Right ventricle myocardium inferior (tissue), 1 donor: Measurements from ENCODE around the gene DAP. TPM values are rescaled to one million over a fixed set of nuclear protein-coding genes. Genes with fewer than 3 reads are reported as not detected.
"Not testable (repeated sequence)": the region's sequence is repeated elsewhere in the genome, so short reads cannot be mapped to it uniquely, and the experiment has no call there.

Experiments used
- ATAC-seq: fragments of 200-7000 bp; cut with Tn5 transposase; one replicate; pipeline ENCODE4 v1.9.1; 2020; ENCODE audit warnings: mild to moderate bottlenecking, moderate library complexity
- DNase-seq: peaks from one replicate; pipeline ENCODE4 v3.0.0; 2021; ENCODE audit errors: missing footprints
- intact Hi-C: fragments of 100-400 bp; cut with DNase I; formaldehyde crosslinking; loops from one replicate; pipeline ENCODE4 v1.11.0; 2022
- long read RNA-seq: library from polyadenylated mRNA; unstranded; transcript quantifications from one replicate; pipeline ENCODE4 v2.0.0, GENCODE V29; 2021
- total RNA-seq: library from RNA; stranded (reverse); fragmentation: NEBNext Ultra II Directional; extraction: Animal tissue kit (Norgen Biotek cat#: 25700); gene quantifications from one replicate; pipeline ENCODE4 v1.2.1, GENCODE V29; 2021
- donor health status: DM: no; HTN: yes; CAD: no; lungs with severe emphysema.

The DAP gene, protein sequence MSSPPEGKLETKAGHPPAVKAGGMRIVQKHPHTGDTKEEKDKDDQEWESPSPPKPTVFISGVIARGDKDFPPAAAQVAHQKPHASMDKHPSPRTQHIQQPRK
- 18.7 TPM for total RNA-seq
- long read RNA-seq, transcript DAP-201 (4 exons, 2,339 nt) = major isoform, 26 of 33 reads
- long read RNA-seq, partial matches to known transcripts = 6 of 33 reads
- long read RNA-seq, other reads (novel, unspliced or antisense) = 1 of 33 reads

DNA sequence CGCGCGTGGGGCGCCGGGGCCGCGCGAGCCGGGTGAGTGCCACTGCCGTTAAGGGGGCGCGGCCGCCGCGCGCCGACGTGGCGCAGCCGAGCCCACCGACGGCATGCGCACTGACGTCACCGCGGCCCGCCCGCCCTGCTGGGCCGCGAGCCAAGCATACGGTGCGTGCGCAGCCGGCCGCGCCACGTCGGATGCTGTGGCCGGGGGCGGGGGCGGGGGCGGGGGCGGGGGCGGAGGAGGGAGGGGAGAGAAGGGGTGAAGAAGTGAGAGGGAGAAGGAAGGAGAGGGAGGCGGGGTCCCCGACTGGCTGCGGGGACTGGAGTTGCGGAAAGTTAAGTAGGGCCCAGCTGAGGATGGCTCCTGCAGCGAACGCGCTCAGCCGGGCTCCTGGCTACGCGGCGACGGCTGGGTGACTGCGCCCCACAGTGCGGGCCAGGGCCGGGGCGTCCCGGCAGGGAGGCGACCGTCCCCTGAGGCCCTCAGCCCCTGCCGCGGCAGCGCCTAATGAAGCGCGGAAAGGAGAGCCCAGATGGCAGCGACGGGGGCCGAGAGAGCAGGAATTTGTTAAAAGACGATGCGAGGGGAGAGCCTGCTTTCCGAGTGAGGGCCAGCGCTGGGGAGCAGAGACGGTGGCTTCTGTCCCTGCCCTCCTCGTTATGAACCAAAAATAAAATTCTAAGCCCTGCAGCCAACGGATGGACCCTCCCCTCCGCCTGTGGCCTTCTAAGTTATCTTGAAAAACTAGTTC, at the start of gene DAP:
Gene DAP (minus strand): TSS at position 50 of the 748 bp plus-strand sequence. CDS start 166 bp downstream, outside the sequence.
- intact Hi-C loops = loop anchor here (5.0 kb wide), 1 partner anchor 59 kb away; no protein-coding TSS in a partner anchor
- ATAC-seq = peak; percentile 88
- DNase-seq = peak; percentile 94

DNA sequence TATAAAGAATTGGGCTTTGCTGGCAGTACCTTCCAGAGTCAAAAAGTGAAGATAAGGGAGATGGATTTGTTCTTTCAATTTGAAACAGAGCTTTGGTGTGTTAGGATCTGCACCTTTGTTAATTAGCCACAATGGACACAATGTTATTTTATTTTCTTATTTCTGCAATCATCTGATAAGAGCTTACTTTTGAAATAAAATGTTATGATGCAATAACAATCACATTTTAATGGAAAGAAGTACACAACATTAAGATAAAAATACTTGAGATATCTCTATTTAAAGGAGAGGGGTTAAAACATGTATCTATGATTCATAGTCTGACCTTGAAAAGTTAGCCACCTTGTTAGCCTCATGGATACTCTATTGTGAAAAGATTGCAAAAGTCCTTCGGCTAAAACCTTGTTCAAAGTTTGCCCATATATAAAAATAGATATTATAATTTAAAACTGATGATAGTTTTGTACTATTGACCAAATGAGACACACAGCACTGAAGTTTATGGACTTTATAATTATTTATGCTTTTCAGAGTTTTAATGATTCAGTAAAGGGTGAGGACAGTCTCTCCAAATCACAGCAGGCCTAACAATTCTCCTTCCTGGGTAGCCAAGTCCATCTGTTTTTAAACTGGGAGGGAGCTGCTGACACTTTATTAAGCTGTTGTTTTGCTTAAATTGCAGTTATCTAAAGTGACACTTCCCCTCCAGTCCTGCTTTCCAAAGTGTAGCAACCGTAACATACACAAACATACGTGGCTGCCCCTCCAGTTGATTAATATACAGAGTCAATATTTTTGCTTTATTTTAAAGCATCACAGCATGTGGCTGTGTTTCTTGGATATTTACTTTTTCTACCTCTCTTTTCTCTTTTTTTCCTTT, 47.6 kb upstream of the DAP start:
- ATAC-seq (no peak), DNase-seq (no peak)
- intact Hi-C loops = no loop called here

DNA sequence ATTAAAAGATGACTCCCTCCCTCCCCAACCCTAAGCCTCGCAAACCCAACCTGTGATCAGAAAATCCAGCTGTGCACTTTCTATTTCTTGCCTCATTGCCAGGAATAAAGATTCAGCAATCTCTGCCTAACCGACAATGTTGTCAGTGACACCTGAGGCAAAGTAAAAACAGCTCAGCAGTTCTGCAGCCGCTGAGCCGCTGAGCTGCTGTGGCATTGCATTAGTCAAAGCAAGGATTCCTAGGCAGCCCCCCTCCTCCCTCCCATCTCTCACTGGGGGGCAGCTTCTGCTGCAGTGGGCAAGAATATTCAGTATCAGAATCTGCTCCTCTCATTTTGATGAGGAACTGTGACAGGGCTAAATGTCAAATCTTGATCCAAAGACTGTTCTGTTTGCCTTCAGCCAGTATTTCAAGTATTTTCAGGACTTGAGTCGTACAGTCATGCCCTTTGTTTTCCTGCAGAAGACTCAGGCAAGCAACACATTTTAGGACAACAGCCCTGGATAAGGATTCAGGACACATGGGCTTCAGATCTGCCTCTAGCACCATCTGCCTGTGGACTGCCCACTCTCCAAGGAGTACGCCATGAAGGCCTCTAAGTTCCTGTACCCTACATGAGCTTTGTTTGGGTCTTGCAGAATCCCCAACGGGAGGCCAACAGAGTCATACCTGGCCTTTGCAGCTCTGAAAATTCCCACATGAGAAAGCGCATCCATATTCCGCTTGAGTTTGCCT, 41.1 kb upstream of the DAP start:
- intact Hi-C loops = loop anchor here (2.0 kb wide), 1 partner anchor 107 kb away; no protein-coding TSS in a partner anchor
- DNase-seq (no peak), ATAC-seq (peak; percentile 57)

DNA sequence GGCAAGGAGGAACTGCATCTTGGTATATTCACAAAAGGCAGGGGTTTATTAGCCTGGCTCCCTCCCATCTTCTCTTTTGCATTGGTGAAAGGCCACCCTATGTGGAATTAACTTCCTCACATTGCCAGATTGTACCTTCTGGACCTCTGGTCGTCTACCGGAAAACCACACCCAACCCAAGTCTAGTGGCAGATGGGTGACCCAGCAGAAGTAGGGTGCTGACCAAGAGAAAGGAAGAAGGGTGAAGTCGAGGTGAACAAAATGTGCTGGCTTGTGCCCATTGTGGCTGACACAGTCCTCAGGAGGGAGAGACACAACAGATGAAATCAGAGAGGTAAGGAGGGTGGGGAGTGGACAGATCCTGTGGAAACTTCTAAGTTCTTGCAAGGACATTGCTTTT, 39.8 kb upstream of the DAP start:
- ATAC-seq = peak; percentile 48
- intact Hi-C loops = no loop called here
- no peak for DNase-seq

DNA sequence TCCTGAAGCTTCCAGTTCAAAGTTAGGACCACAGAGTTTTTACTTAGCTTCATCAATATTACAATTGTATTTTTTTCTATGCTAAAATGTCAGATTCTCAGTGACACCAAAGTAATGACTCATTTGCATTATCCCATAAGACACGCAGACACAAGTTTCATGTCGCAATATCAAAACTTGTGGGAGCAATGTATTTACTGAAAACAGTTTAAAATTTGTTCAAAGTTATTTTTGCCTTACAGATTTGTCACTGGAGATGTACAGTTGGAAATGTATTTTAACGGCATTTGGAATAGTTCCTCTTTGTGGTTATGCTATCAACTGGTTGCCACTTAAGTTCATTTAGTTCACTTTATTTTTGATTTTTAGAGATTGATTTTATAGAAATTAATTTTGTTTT, 36.2 kb upstream of the DAP start:
- no peak for DNase-seq
- no peak for ATAC-seq
- intact Hi-C loops = no loop called here

DNA sequence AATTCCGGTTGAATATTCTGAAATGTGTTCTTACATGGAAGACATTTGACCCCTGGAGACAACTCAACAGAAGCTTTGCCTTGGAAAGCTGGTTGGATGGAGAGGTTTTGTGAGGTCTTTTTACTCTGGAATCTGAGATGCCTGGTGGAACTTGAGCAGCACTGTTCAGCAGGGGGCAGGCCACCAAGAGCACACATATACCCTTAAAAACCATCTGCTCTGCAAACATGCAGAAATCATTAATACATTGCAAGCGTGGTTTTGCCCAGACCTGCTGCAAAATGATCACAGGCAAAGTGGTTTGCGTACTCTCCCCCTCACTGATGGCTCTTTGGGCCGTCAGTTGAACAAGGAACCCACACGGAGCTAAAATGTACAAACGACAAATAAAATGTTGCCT, 32.8 kb upstream of the DAP start:
- ATAC-seq (no peak), DNase-seq (no peak)
- intact Hi-C loops = no loop called here

DNA sequence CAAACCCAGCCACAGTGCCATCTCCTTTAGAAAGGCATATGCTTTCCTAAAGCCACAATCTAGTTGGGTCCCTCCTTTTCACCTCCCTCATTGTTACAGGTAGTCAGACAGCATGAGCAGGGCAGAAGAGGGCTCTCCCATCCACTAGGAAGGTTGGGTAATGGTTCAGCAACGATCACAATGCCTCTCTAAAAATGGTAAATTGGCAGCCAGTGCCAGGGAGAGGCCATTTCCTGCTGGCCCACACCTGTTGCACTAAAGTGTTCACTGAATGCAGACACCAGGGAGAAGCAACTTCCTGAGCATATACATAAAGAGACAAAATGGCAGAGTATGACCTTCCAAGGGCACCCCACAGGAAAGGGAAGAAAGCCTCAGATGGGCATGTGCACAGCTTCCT, 31.3 kb upstream of the DAP start:
- ATAC-seq = no peak
- intact Hi-C loops = no loop called here

DNA sequence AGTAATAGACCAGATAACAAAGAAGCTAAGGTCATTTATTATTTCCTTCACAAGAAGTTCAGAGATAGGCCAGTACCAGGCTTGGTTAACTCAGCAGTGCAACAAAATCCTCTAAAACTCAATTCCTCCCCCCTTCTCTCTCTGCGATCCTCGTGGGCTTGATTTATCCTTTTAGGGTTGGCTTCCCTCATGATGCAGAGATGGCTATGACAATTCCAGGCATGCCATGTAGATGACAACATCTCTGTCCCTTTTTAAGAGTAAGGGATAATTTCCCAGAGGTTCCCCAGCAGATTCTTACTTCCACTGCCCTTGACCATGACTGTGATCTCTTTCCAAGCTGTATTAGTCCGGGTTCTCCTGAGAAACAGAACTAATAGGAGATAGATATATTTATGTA, 28.7 kb upstream of the DAP start:
- intact Hi-C loops = no loop called here
- ATAC-seq = no peak
- no peak for DNase-seq

More for the DNA sequence above, 31.3 kb upstream of the DAP start:
- no peak for DNase-seq

DNA sequence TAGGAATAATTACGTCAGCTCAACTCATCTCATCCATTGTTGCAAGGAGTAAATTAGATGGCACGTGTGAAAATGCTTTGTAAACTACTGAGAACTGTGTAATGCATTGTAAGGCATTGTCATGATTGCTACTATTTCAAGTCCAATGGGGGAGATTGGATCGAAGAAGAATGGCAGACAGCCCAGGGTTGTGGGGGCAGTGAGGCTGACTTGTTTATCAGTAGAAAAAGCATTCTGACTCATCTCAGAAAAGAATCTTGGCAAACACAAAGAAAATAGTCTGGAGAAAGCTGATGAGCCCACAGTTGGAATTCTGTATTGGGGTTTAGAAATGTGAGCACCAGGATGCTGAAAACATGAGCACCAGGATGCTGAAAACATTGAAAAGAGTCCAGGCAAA, 28.0 kb upstream of the DAP start:
- ATAC-seq (no peak), DNase-seq (no peak)
- intact Hi-C loops = no loop called here

DNA sequence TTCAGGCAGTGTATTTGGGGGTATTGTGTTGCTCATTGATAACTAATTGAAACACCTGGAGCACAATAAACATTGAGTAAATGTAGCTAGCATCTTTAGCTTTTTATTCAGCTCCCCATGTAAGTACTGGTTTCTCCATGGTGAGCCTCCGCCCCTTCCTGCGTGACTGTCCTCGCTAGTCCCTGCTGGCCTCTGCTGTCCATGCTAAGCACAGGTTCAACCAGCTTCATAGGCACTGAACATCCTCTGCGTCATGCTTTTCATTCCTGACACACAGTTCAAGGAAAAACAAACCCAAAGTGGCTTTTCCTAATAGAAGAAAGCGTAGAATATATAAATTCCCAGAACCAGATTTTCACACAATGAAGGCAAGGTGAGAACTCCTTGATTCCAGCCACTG, 27.3 kb upstream of the DAP start:
- DNase-seq (no peak), ATAC-seq (no peak)
- intact Hi-C loops = no loop called here

DNA sequence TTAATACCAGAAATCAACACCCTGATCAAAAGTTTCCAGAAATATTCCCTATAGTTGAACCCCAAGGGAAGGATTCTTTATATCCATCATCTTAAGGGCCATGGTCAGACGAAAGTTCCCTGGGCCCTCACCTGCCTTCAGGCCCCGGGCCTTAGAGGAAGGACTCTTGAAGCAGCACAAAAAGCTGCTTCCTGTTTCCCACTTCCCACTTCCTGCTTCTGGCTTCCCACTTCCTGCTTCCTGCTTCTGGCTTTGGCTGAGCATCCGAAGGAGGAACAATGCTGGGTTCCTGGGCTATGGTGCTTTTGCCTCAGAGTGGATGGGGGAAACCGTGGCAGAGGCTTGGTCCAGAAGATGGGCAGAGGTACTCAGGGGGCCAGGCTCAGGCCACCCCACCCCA, 25.8 kb upstream of the DAP start:
- ATAC-seq = no peak
- intact Hi-C loops = no loop called here
- DNase-seq = no peak

DNA sequence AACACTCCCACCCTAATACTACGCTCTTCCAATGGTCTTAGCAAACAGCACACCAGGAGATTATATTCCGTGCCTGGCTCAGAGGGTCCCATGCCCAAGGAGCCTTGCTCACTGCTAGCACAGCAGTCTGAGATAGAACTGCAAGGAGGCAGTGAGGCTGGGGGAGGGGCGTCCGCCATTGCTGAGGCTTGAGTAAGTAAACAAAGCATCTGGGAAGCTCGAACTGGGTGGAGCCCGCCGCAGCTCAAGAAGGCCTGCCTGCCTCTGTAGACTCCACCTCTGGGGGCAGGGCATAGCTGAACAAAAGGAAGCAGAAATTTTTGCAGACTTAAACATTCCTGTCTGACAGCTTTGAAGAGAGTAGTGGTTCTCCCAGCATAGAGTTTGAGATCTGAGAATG, 19.2 kb upstream of the DAP start:
- DNase-seq = peak; percentile 69

DNA sequence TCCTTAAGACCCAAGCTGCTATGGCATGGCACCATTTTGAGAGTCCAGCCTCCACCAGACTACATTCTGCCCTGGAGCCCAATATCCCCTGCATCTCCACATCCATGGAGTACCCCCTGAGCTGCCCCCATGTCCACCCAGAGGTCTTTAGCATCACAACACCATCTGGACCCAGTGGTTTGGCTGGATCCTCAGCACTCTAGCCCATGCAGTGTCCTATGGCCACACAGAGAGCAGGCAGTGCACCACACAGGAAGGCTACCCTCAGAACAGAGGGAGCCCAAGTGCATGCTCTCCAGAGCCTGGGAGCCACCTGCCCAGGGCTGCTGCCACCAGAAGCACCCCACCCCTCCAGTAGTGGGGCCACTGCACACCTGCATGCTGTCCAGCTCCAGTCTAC, 18.6 kb upstream of the DAP start:
- no peak for ATAC-seq
- intact Hi-C loops = no loop called here
- no peak for DNase-seq

More for the DNA sequence above, 19.2 kb upstream of the DAP start:
- intact Hi-C loops, ATAC-seq: not testable (repeated sequence)

DNA sequence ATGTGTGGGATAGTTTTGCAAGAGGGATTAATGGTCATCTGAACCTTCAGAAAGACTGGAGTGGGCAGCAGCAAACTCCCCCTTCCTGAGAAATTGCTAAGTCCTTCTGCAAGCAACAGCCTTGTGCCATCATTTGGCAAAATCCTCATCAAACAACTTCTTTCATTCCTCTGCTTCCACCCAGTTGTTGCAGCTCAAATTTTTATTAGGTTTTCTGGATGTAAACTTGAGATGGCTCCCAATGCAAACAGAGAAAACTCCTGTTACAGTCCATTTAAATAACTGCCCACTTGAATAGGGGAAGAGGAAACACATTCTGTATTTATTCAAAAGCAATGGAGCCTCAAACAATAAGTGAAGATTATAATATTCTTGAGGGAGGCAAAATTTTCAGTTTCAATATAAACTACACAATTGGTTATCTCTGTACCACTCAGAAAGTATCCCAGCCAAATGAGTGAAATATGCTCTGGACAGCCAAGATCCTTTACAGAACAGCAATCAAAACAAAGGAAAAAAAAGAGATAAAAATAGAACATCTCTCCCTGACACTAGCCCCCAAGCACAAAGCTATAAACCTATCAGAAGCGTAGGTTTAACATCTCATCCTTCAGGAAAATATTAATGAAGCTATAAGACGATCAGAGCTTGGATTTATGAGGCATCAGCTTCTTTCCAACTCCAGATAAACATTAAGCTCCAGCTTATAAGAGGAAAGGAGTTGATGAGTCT, 17.3 kb upstream of the DAP start:
- intact Hi-C loops = no loop called here
- ATAC-seq = no peak
- DNase-seq = no peak

DNA sequence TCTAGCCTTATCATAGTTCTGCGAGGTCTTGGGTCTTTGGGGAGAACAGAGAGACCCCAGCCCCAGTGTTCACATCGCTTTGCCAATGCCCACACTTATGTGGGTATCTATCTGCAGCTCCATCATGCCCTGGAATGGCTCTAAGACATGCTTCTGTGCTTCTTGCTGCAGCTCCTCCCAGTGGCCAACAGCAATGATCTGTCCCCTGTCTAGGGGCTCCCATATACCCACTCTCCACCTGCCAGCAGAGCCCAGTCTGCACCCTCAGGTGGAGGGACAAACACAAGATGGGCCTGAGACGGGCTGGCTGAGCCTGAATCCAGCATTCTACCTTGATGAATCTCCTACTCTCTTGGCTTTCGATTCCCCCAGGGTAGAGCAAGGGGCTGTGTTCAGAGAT, 14.6 kb upstream of the DAP start:
- intact Hi-C loops = no loop called here
- no peak for ATAC-seq
- DNase-seq = no peak

DNA sequence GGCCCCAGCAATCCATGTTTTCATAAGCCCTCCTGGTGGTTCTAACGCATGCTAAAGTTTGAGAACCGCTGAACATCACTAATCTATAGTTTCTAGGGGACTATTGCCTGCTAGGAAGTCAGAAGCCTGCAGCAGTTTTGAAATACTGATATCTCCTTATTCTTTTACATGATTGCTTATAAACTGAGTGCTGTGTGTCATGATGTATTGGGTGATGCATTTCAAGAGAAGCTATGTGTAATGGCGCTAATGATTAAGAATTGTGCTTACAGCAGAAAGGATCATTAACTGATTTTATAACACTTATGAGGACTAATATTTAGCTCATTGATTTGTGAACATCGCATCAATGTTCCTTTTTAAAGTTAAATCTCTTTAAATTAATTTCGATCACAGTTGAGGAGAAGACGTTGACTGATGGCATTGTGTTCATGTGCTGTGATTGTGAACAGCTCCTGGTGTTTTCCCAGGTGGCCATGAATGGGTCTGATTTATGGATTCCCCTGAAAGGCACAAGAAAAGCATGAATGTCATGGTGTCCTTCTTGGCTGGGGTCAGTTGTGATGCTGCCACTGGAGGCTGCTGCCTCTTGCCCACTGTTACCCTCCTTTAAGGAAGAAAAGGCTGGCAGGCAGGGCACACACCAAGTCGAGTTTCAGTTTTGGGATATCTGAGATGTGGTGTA, 12.0 kb upstream of the DAP start:
- ATAC-seq = no peak
- DNase-seq = no peak
- intact Hi-C loops = no loop called here

DNA sequence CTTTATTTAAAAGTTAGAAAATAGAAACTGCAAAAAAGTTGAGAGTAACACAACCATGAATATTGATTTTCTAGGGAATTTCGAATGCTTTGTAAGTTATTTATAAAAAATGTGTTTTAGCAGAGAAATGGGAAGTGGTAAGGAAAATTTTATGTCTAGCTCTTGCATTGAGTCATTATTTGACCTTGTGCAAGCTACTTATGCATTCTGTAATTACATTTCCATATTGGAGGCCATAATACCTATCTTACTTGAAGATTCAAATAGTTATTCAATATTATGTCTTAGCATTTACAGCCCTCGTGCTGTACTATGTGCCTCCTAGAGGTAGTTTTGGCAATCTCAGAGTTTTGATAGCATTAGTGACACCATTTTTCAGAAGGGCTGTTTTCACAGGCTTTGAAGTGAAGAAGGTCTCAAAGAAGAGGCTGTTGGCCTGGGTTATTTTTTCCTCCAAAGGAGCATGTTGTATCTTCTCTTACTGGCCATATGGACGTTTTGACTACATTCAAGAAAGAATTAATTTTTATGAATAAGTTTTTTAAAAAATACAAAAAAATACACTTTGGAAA, 7.4 kb upstream of the DAP start:
- no peak for ATAC-seq
- intact Hi-C loops = no loop called here

More for the DNA sequence above, 7.4 kb upstream of the DAP start:
- no peak for DNase-seq
